ENCODE data around the gene ZCCHC2. TPM values are rescaled to one million over a fixed set of nuclear protein-coding genes. Genes with fewer than 3 reads are reported as not detected.

The ZCCHC2 gene
- total and polyA plus RNA-seq, 2 donors (not counting 3 experiments of a cell fraction or from before 2014, with no cell fraction given): 16.2 to 27.2 TPM

- no peak for FAIRE-seq
- Histone ChIP-seq H3K36me3 (ENCODE audit: control insufficient read depth in 2 of 2, extremely low read depth in 1 of 2, insufficient read depth in 2 of 2, low read length in 2 of 2) (no peaks in the 10 kb centered on the region), H3K4me3 (replicated peaks in 1 of 3; ENCODE audit: insufficient read depth in 1 of 3, low read depth in 1 of 3, low read length in 3 of 3) (no peak overlapping the region), H4K20me1 (replicated peaks; ENCODE audit: control insufficient read depth, extremely low read depth, insufficient read depth, low read length) (no peaks in the 10 kb centered on the region), H3K9ac (replicated peaks; ENCODE audit: extremely low read depth, insufficient read depth, low read length) (no peak overlapping the region), H2AFZ (ENCODE audit: low read depth, low read length) (no peak overlapping the region), H3K4me1 (ENCODE audit: control insufficient read depth, extremely low read depth, insufficient read depth, low read length) (no peaks in the 10 kb centered on the region), H3K9me3 (replicated peaks; ENCODE audit: control insufficient read depth, insufficient read depth, low read length) (no peaks in the 10 kb centered on the region), H3K4me2 (ENCODE audit: insufficient read depth, low read length) (no peak overlapping the region), H3K79me2 (ENCODE audit: control insufficient read depth, insufficient read depth, low read length) (no peaks in the 10 kb centered on the region), H3K27ac (ENCODE audit: insufficient read depth, low read depth, low read length) (no peak overlapping the region), H3K27me3 (ENCODE audit: control insufficient read depth in 2 of 2, insufficient read depth in 2 of 2, low read length in 2 of 2) (peaks cover 20% of the 10 kb centered on the region in 2 experiments), H3K9me1 (replicated peaks; ENCODE audit: control insufficient read depth, extremely low read depth, insufficient read depth, low read length) (no peaks in the 10 kb centered on the region)
- POLR2A ChIA-PET: no interaction called here
- BruUV-seq (replicated peaks): no TSS peak
- intact Hi-C loops (cut with micrococcal nuclease) (no loop called here), dilution Hi-C loops (cut with MboI; ENCODE audit: extremely low pct_ligation_motif_present, low sequenced_read_pairs) (no loop called here)
- TF ChIP-seq POLR2A (IDR thresholded peaks at IDR 0.05; ENCODE audit: low read depth, low read length) (no peak), GATA2 (IDR thresholded peaks at IDR 0.05; ENCODE audit: insufficient read depth, insufficient read length, low read depth, low read length) (no peak), EZH2 (IDR thresholded peaks at IDR 0.05; ENCODE audit: borderline replicate concordance, low read depth, low read length, severe bottlenecking) (no peak), POLR2AphosphoS5 (IDR thresholded peaks at IDR 0.05; ENCODE audit: insufficient read depth, low read depth, low read length) (no peak), JUN (IDR thresholded peaks at IDR 0.05; ENCODE audit: borderline replicate concordance, insufficient read depth, insufficient read length, low read depth) (no peak), MYC (IDR thresholded peaks at IDR 0.05; ENCODE audit: low read depth, low read length) (no peak), MAX (IDR thresholded peaks at IDR 0.05; ENCODE audit: insufficient read depth, insufficient read length) (no peak), CTCF (IDR thresholded peaks at IDR 0.05; ENCODE audit: extremely low read depth in 1 of 2, insufficient read depth in 1 of 2, low read depth in 1 of 2, low read length in 2 of 2) (no peak), FOS (IDR thresholded peaks at IDR 0.05; ENCODE audit: borderline replicate concordance, insufficient read depth, low read length) (no peak)
- DNase-seq (ENCODE audit: low read depth, low spot score): no peak
- CTCF ChIA-PET: no interaction called here
Observed at GRCh38 chr18:62616331-62616805, 93.5 kb downstream of the ZCCHC2 start.

Data from endothelial cell of umbilical vein (primary cell).